Measurements from ENCODE around the gene SLC12A6. TPM values are rescaled to one million over a fixed set of nuclear protein-coding genes. Genes with fewer than 3 reads are reported as not detected.

Gene SLC12A6
- total RNA-seq, 1 donor from 2014 or later: 73.4 TPM

DNA sequence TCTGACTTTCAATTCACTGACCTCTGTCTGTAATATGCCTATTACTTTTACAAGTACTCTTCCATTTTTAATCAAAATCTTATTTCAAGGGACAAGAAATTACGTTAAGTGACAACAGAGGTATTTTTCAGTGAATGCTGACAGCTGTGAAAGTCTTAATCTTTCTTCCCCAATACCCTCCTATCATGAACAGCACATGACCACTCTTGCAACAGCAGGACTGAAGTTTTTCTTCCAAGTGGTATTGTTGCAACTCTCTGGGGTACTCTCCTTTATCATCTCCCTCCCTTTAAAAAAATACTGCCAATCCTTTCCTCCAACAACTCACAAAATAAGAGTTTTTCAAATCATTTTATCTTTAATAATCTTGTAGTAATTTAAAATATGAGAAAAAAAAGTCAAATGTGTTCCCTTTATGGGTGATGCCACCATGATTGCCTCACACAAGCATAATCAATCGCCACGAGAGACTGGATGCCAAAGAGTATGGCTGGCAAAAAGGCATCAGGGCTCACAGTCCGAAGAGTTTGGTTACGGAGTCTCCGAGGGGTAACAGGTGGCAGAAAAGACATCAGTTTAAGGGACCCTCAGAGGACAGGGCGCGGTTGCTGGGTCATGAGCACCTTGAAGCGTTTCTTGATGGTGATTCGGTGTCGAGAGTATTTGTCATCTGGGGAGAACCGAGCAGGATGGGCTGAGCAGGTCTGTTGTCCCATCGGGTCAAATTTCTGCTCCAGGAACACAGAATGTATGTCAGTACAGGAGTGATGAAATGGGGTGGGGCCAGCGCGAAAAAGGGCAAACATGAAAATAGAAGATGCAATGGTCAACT lies 4.0 kb upstream of the SLC12A6 start:
- Histone ChIP-seq H3K9me3 (no peaks in the 10 kb centered on the region), H3K27ac (no peak overlapping the region), H3K36me3 (peaks cover 0 to 7% of the 10 kb centered on the region in 2 donors), H3K4me1 (peaks cover 38% of the 10 kb centered on the region), H3K27me3 (no peaks in the 10 kb centered on the region), H3K4me3 (peak overlapping the region; percentile 58 to 71)
- DNase-seq (ENCODE audit: extremely low spot score in 2 of 2): no peak
- TF ChIP-seq POLR2A (IDR thresholded peaks at IDR 0.05): no peak
- no peak for TF ChIP-seq CTCF (IDR thresholded peaks at IDR 0.05)
- TF ChIP-seq POLR2AphosphoS5 (IDR thresholded peaks at IDR 0.05; ENCODE audit: insufficient read depth in 1 of 2, low read depth in 1 of 2): no peak
- intact Hi-C loops (cut with DNase I): loop anchor here (2.0 kb wide), 1 partner anchor 25 kb away; the partner anchor contains the start of gene LPCAT4

DNA sequence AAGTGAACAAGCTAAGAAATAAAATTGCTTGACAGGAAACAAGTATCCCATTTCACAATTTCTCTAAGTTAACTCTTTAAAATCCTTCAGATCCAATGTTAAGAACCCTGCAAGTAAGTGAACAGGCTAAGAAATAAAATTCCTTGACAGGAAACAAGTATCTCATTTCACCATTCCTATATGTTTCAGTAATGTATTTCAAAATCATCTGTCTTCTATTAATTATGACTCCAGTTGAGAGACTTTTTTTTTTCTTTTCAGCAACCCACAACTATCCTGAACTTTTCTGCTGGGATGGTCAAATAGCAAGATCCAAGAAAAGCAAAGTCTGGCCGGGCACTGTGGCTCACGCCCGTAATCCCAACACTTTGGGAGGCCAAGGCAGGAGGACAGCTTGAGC lies 2.4 kb upstream of the SLC12A6 start:
- H3K27ac ChIP-seq: no peak overlapping the region
- no peak for DNase-seq (ENCODE audit: extremely low spot score in 2 of 2)
- H3K4me1 ChIP-seq: peaks cover 54% of the 10 kb centered on the region
- H3K4me3 ChIP-seq: no peak overlapping the region
- intact Hi-C loops (cut with DNase I): no loop called here
- peaks cover 0 to 7% of the 10 kb centered on the region in 2 donors for H3K36me3 ChIP-seq
- TF ChIP-seq CTCF (IDR thresholded peaks at IDR 0.05) (no peak), POLR2AphosphoS5 (IDR thresholded peaks at IDR 0.05; ENCODE audit: insufficient read depth in 1 of 2, low read depth in 1 of 2) (no peak), POLR2A (IDR thresholded peaks at IDR 0.05) (no peak)
- no peaks in the 10 kb centered on the region for H3K9me3 ChIP-seq
- H3K27me3 ChIP-seq: no peaks in the 10 kb centered on the region

- DNase-seq (ENCODE audit: extremely low spot score in 2 of 2): no peak
- H3K27ac ChIP-seq: peak overlapping the region; percentile 93
- intact Hi-C loops (cut with DNase I): no loop called here
- TF ChIP-seq POLR2AphosphoS5 (IDR thresholded peaks at IDR 0.05; ENCODE audit: insufficient read depth in 1 of 2, low read depth in 1 of 2) (peak in 1 of 2 donors; percentile 9), POLR2A (IDR thresholded peaks at IDR 0.05) (no peak)
- H3K27me3 ChIP-seq: no peaks in the 10 kb centered on the region
- H3K36me3 ChIP-seq: peaks cover 0 to 7% of the 10 kb centered on the region in 2 donors
- peaks cover 60% of the 10 kb centered on the region for H3K4me1 ChIP-seq
- H3K4me3 ChIP-seq: peak overlapping the region; percentile 58 to 93
- H3K9me3 ChIP-seq: no peaks in the 10 kb centered on the region
These were observed 766 bp upstream of the SLC12A6 start for GRCh38 chr15:34338347-34338746.

DNA sequence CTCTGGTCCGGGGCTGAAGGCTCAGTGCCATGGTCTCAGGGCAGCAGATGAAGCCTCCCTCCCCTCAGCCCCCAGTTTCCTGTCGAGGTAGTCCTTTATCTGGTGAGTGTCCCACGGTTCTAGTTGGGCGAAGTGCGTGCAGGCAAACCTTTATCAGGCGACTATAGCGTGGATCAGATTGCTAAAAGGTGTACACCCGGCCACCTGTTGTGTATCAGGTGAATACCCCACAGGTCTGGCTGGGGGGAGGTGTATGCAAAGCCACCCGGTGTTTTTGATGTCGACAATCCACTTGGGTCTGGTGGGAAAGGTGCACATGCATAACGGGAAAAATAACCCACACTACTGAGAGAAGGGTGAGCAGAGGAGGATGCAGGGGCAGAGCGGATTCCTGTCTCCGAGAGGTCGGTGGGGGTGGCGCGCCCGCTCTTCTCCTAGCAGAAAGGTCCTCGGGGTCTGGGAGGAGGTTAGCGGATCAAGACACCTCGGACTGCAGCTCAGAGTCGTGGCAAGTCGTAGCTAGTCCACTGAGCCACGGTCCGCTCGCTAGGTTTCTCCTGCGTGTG lies 507 bp downstream of the SLC12A6 start:
- no peak for DNase-seq (ENCODE audit: extremely low spot score in 2 of 2)
- Histone ChIP-seq H3K4me1 (peaks cover 57% of the 10 kb centered on the region), H3K27ac (peak overlapping the region; percentile 93), H3K9me3 (no peaks in the 10 kb centered on the region), H3K36me3 (peaks cover 0 to 7% of the 10 kb centered on the region in 2 donors), H3K27me3 (no peaks in the 10 kb centered on the region), H3K4me3 (peak overlapping the region; percentile 58 to 93)
- TF ChIP-seq CTCF (IDR thresholded peaks at IDR 0.05) (no peak), POLR2AphosphoS5 (IDR thresholded peaks at IDR 0.05; ENCODE audit: insufficient read depth in 1 of 2, low read depth in 1 of 2) (no peak), POLR2A (IDR thresholded peaks at IDR 0.05) (no peak)
- intact Hi-C loops (cut with DNase I): no loop called here

GRCh38 chr15:34336231-34336990 lies 1.2 kb downstream of the SLC12A6 start:
- intact Hi-C loops (cut with DNase I): no loop called here
- Histone ChIP-seq H3K36me3 (peaks cover 0 to 7% of the 10 kb centered on the region in 2 donors), H3K4me3 (peak overlapping the region; percentile 58 to 93), H3K27me3 (no peaks in the 10 kb centered on the region), H3K4me1 (peaks cover 51% of the 10 kb centered on the region), H3K27ac (peak overlapping the region; percentile 93), H3K9me3 (no peaks in the 10 kb centered on the region)
- DNase-seq (ENCODE audit: extremely low spot score in 2 of 2): no peak
- TF ChIP-seq CTCF (IDR thresholded peaks at IDR 0.05) (no peak), POLR2A (IDR thresholded peaks at IDR 0.05) (no peak), POLR2AphosphoS5 (IDR thresholded peaks at IDR 0.05; ENCODE audit: insufficient read depth in 1 of 2, low read depth in 1 of 2) (no peak)
